OCI-LY1 (cell line): ENCODE results near the gene ATP5F1D.
A peak's percentile ranks its signal among the peaks of the same experiment; 100 is the strongest.

Source experiments
- H2AFZ ChIP-seq: fragments of 200-600 bp; sonication (generic), shearing (Covaris generic); 2 replicates; pipeline ENCODE4 v1.6.0; 2014; ENCODE audit warnings: antibody characterized with exemption, mild to moderate bottlenecking, low read length
- H3F3A ChIP-seq: fragments of 200-600 bp; sonication (generic), shearing (Covaris generic); 2 replicates; pipeline ENCODE4 v1.6.0; 2014; ENCODE audit warnings: mild to moderate bottlenecking, antibody characterized with exemption, low read length, moderate library complexity; ENCODE audit not compliant: insufficient read depth
- H3K27ac ChIP-seq: fragments of 200-600 bp; sonication (generic); 2 replicates; pipeline ENCODE4 v1.5.1; 2014; ENCODE audit warnings: low read length, mixed run types, mild to moderate bottlenecking, low read depth; ENCODE audit not compliant: poor library complexity, severe bottlenecking
- H3K27me3 ChIP-seq: fragments of 200-600 bp; sonication (generic); 2 replicates; pipeline ENCODE4 v1.6.0; 2014; ENCODE audit warnings: antibody characterized with exemption, mild to moderate bottlenecking, low read length, moderate library complexity; ENCODE audit not compliant: insufficient read depth
- H3K36me3 ChIP-seq: fragments of 200-600 bp; sonication (generic); 2 replicates; pipeline ENCODE4 v1.6.1; 2014; ENCODE audit warnings: mild to moderate bottlenecking, antibody characterized with exemption, low read length, moderate library complexity, mixed read lengths; ENCODE audit not compliant: insufficient read depth
- H3K4me1 ChIP-seq: fragments of 200-600 bp; sonication (generic); 2 replicates; pipeline ENCODE4 v1.5.1; 2014; ENCODE audit warnings: mild to moderate bottlenecking, low read length, moderate library complexity; ENCODE audit not compliant: insufficient read depth, severe bottlenecking
- H3K4me2 ChIP-seq: fragments of 200-600 bp; sonication (generic), shearing (Covaris generic); 2 replicates; pipeline ENCODE4 v1.6.1; 2014; ENCODE audit warnings: low read length
- H3K4me3 ChIP-seq: fragments of 200-600 bp; sonication (generic); 2 replicates; pipeline ENCODE4 v1.5.1; 2014; ENCODE audit warnings: low read length, low read depth, mild to moderate bottlenecking, mixed read lengths; ENCODE audit not compliant: poor library complexity, severe bottlenecking
- H3K79me2 ChIP-seq: fragments of 200-600 bp; shearing (Covaris generic); 2 replicates; pipeline ENCODE4 v1.6.1; 2016; ENCODE audit warnings: mixed run types, low read length, mixed read lengths; ENCODE audit not compliant: insufficient read depth
- H3K9ac ChIP-seq: fragments of 200-600 bp; sonication (generic), shearing (Covaris generic); 2 replicates; pipeline ENCODE4 v1.6.1; 2014; ENCODE audit warnings: mild to moderate bottlenecking, low read length, mixed read lengths
- H3K9me2 ChIP-seq: fragments of 200-600 bp; sonication (generic), shearing (Covaris generic); 2 replicates; pipeline ENCODE4 v1.6.1; 2014; ENCODE audit warnings: low read depth, mild to moderate bottlenecking, low read length, mixed read lengths
- H3K9me3 ChIP-seq: fragments of 200-600 bp; shearing (Covaris generic); 2 replicates; pipeline ENCODE4 v1.6.1; 2014; ENCODE audit warnings: low read length, mixed read lengths
- H4K20me1 ChIP-seq: fragments of 200-600 bp; sonication (generic), shearing (Covaris generic); 2 replicates; pipeline ENCODE4 v1.6.0; 2016; ENCODE audit warnings: mild to moderate bottlenecking, low read length; ENCODE audit not compliant: insufficient read depth
- EZH2 ChIP-seq: fragments of 200-600 bp; sonication (generic), shearing (Covaris generic); IDR thresholded peaks from 2 replicates; pipeline ENCODE4 v1.8.0; 2017; ENCODE audit warnings: borderline replicate concordance, mixed run types, mild to moderate bottlenecking, antibody characterized with exemption, low read length, moderate library complexity, mixed read lengths
- TF ChIP-seq, protein P1 (sequence below): fragments of 200-600 bp; sonication (generic), shearing (Covaris generic); IDR thresholded peaks from 2 replicates; pipeline ENCODE4 v1.5.1; 2017; ENCODE audit warnings: mild to moderate bottlenecking, antibody characterized with exemption, low read length, moderate library complexity, mixed read lengths

Gene ATP5F1D

DNA sequence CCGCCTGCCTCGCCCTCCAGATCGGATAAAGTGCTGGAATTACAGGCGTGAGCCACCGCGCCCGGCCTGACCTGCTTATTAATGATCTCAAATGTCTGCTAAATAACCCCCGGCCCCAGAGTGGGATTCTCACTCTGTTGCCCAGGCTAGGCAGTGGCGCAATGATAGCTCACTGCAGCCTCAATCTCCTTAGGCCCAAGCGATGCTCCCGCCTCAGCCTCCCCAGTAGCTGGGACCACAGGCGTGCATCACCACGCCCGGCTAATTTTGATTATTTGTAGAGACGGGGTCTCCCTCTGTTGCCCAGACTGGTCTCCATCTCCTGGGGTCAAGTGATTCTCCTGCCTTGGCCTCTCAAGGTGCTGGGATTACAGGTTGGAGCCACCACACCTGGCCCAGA lies 626 bp upstream of the ATP5F1D start:
- H3K9ac ChIP-seq: peak overlapping the region; percentile 26; the same call in 1 of the 2 replicates
- TF ChIP-seq, protein P1, sequence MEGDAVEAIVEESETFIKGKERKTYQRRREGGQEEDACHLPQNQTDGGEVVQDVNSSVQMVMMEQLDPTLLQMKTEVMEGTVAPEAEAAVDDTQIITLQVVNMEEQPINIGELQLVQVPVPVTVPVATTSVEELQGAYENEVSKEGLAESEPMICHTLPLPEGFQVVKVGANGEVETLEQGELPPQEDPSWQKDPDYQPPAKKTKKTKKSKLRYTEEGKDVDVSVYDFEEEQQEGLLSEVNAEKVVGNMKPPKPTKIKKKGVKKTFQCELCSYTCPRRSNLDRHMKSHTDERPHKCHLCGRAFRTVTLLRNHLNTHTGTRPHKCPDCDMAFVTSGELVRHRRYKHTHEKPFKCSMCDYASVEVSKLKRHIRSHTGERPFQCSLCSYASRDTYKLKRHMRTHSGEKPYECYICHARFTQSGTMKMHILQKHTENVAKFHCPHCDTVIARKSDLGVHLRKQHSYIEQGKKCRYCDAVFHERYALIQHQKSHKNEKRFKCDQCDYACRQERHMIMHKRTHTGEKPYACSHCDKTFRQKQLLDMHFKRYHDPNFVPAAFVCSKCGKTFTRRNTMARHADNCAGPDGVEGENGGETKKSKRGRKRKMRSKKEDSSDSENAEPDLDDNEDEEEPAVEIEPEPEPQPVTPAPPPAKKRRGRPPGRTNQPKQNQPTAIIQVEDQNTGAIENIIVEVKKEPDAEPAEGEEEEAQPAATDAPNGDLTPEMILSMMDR: no peak
- no peak for TF ChIP-seq EZH2
- no peaks in the 10 kb centered on the region for H3K79me2 ChIP-seq
- no peaks in the 10 kb centered on the region for H3K9me3 ChIP-seq
- peak overlapping the region; percentile 92 for H3K4me2 ChIP-seq
- no peaks in the 10 kb centered on the region for H4K20me1 ChIP-seq
- peaks cover 5% of the 10 kb centered on the region; the same call in 1 of the 2 replicates for H3K27me3 ChIP-seq
- H3F3A ChIP-seq: peaks cover 5% of the 10 kb centered on the region; the same call in 1 of the 2 replicates
- H3K27ac ChIP-seq: peak overlapping the region; percentile 42
- no peak overlapping the region for H2AFZ ChIP-seq
- no peaks in the 10 kb centered on the region for H3K9me2 ChIP-seq
- peaks cover 54% of the 10 kb centered on the region for H3K4me1 ChIP-seq
- peaks cover 5% of the 10 kb centered on the region; the same call in 1 of the 2 replicates for H3K36me3 ChIP-seq
- H3K4me3 ChIP-seq: peak overlapping the region; percentile 95

DNA sequence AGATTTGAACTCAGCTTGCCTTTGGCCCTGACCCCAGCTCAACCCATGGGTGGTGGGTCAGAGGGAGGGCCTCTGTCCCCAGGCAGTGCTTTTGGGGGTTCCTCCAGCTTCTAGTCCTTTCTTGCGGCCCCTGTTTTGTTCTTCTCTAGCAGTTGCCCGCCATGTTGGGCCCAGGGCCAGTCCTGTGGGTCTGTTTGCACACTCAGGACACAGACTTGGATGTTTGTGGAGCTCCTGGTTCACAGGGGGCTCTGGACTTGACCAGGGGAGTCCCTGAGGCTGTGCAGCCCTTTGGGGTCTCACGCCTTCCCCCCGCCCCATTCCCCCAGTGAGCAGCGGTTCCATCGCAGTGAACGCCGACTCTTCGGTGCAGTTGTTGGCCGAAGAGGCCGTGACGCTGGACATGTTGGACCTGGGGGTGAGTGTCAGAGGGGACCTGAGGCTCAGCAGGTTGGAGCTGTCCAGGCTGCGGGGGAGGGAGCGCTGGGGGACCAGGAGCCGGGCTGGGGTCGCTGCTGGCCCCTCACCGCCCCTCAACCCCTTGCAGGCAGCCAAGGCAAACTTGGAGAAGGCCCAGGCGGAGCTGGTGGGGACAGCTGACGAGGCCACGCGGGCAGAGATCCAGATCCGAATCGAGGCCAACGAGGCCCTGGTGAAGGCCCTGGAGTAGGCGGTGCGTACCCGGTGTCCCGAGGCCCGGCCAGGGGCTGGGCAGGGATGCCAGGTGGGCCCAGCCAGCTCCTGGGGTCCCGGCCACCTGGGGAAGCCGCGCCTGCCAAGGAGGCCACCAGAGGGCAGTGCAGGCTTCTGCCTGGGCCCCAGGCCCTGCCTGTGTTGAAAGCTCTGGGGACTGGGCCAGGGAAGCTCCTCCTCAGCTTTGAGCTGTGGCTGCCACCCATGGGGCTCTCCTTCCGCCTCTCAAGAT lies 2.5 kb downstream of the ATP5F1D start:
- Histone ChIP-seq H3K79me2 (no peaks in the 10 kb centered on the region), H3K27ac (peak overlapping the region; percentile 71), H4K20me1 (no peaks in the 10 kb centered on the region), H2AFZ (no peak overlapping the region), H3K9ac (peak overlapping the region; percentile 60), H3K4me3 (peak overlapping the region; percentile 50), H3K4me2 (peak overlapping the region; percentile 92), H3K9me3 (no peaks in the 10 kb centered on the region), H3K27me3 (no peaks in the 10 kb centered on the region), H3K36me3 (peaks cover 5% of the 10 kb centered on the region; the same call in 1 of the 2 replicates), H3F3A (peaks cover 5% of the 10 kb centered on the region; the same call in 1 of the 2 replicates), H3K4me1 (peaks cover 47% of the 10 kb centered on the region), H3K9me2 (no peaks in the 10 kb centered on the region)
- no peak for TF ChIP-seq EZH2
- TF ChIP-seq, protein P1: peak; percentile 82

DNA sequence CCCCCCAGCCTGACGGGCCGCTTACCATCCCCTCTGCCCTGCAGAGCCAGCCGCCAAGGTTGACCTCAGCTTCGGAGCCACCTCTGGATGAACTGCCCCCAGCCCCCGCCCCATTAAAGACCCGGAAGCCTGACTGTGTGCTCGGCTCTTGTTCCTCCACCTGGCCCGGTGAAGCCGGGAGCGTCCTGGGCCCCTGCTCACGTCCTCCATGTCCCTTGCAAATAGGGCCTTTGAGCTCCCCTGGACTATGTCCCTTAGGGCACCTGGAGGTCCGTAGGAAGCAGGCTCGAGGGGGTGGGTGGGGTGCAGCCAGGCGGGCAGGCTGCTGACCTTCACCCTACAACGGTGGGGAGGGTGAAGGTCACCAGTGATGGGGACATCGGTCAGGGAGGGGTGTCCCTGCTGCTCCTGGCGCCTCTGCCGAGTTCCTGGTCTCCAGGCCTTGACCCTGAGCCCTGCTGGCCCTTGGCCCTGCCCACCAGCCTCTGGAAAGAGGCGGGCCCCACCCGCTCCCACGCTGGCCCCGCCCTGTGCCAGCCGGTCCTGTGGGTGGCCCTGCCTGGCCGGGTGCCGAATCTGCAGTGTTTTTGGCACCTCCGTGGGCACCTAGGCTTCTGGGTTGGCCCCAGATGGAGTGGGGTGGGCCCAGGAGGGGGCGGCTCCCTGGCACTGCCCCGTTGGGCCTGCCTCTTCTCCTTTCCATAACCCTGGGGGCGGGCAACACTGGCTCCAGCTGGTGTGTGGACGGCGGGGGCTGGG lies 3.3 kb downstream of the ATP5F1D start:
- H3K27me3 ChIP-seq: no peaks in the 10 kb centered on the region
- no peaks in the 10 kb centered on the region for H3F3A ChIP-seq
- H3K9ac ChIP-seq: peak overlapping the region; percentile 60
- no peak overlapping the region for H2AFZ ChIP-seq
- peaks cover 5% of the 10 kb centered on the region; the same call in 1 of the 2 replicates for H3K36me3 ChIP-seq
- H3K27ac ChIP-seq: peak overlapping the region; percentile 71
- H3K9me2 ChIP-seq: no peaks in the 10 kb centered on the region
- peak overlapping the region; percentile 92 for H3K4me2 ChIP-seq
- no peaks in the 10 kb centered on the region for H3K9me3 ChIP-seq
- peak overlapping the region; percentile 50 for H3K4me3 ChIP-seq
- H3K4me1 ChIP-seq: peaks cover 46% of the 10 kb centered on the region
- no peaks in the 10 kb centered on the region for H4K20me1 ChIP-seq
- TF ChIP-seq EZH2: no peak
- TF ChIP-seq, protein P1: no peak
- H3K79me2 ChIP-seq: no peaks in the 10 kb centered on the region
